Measurements from ENCODE around the gene TGIF2.

DNA sequence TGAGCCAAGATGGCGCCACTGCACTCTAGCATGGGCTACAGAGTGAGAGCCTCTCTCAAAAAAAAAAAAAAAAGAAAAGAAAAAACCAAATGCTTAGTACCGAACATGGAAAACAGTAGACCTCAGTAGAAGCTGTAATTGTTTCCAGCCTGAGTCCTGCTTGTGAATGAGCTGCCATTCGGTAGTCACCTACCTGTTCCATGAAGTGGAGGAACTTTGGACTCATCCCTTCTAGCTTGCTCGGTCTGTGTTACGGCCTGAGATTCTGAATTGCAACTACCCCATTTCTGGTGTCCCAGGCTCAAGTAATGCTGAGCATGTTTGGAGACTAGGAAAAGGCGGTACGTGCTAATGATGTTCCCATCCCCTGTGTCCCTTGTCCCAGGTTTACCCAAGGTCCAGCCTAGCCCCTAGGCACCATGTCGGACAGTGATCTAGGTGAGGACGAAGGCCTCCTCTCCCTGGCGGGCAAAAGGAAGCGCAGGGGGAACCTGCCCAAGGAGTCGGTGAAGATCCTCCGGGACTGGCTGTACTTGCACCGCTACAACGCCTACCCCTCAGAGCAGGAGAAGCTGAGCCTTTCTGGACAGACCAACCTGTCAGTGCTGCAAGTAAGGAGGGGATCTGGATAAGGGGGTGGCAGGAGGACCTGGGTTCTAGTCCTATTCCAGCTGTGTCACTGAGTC is 5.1 kb downstream of the TGIF2 start:
- TF ChIP-seq, protein P1, sequence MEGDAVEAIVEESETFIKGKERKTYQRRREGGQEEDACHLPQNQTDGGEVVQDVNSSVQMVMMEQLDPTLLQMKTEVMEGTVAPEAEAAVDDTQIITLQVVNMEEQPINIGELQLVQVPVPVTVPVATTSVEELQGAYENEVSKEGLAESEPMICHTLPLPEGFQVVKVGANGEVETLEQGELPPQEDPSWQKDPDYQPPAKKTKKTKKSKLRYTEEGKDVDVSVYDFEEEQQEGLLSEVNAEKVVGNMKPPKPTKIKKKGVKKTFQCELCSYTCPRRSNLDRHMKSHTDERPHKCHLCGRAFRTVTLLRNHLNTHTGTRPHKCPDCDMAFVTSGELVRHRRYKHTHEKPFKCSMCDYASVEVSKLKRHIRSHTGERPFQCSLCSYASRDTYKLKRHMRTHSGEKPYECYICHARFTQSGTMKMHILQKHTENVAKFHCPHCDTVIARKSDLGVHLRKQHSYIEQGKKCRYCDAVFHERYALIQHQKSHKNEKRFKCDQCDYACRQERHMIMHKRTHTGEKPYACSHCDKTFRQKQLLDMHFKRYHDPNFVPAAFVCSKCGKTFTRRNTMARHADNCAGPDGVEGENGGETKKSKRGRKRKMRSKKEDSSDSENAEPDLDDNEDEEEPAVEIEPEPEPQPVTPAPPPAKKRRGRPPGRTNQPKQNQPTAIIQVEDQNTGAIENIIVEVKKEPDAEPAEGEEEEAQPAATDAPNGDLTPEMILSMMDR (IDR thresholded peaks at IDR 0.05), result no peak
- no peak for TF ChIP-seq RCOR1 (IDR thresholded peaks at IDR 0.05; ENCODE audit: low read length)
- no peak for TF ChIP-seq NFIC (IDR thresholded peaks at IDR 0.05; ENCODE audit: borderline replicate concordance)
- no peak for TF ChIP-seq MXI1 (IDR thresholded peaks at IDR 0.05; ENCODE audit: low read depth, low read length)
- no peak for TF ChIP-seq TEAD4 (IDR thresholded peaks at IDR 0.05; ENCODE audit: borderline replicate concordance, insufficient read depth)
- no peak for TF ChIP-seq SMC3 (IDR thresholded peaks at IDR 0.05; ENCODE audit: low read depth, low read length)
- TF ChIP-seq FOXJ3 (CRISPR knock-in tag; IDR thresholded peaks at IDR 0.05), result no peak
- TF ChIP-seq, protein P2, sequence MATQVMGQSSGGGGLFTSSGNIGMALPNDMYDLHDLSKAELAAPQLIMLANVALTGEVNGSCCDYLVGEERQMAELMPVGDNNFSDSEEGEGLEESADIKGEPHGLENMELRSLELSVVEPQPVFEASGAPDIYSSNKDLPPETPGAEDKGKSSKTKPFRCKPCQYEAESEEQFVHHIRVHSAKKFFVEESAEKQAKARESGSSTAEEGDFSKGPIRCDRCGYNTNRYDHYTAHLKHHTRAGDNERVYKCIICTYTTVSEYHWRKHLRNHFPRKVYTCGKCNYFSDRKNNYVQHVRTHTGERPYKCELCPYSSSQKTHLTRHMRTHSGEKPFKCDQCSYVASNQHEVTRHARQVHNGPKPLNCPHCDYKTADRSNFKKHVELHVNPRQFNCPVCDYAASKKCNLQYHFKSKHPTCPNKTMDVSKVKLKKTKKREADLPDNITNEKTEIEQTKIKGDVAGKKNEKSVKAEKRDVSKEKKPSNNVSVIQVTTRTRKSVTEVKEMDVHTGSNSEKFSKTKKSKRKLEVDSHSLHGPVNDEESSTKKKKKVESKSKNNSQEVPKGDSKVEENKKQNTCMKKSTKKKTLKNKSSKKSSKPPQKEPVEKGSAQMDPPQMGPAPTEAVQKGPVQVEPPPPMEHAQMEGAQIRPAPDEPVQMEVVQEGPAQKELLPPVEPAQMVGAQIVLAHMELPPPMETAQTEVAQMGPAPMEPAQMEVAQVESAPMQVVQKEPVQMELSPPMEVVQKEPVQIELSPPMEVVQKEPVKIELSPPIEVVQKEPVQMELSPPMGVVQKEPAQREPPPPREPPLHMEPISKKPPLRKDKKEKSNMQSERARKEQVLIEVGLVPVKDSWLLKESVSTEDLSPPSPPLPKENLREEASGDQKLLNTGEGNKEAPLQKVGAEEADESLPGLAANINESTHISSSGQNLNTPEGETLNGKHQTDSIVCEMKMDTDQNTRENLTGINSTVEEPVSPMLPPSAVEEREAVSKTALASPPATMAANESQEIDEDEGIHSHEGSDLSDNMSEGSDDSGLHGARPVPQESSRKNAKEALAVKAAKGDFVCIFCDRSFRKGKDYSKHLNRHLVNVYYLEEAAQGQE (IDR thresholded peaks at IDR 0.05; ENCODE audit: low read depth, low read length), result no peak
- TF ChIP-seq GABPA (IDR thresholded peaks at IDR 0.05; ENCODE audit: low read depth), result no peak

All from SK-N-SH (cell line).